ENCODE data around the gene MEGF10.
"Not testable (repeated sequence)": the region's sequence is repeated elsewhere in the genome, so short reads cannot be mapped to it uniquely, and the experiment has no call there.

Gene MEGF10

DNA sequence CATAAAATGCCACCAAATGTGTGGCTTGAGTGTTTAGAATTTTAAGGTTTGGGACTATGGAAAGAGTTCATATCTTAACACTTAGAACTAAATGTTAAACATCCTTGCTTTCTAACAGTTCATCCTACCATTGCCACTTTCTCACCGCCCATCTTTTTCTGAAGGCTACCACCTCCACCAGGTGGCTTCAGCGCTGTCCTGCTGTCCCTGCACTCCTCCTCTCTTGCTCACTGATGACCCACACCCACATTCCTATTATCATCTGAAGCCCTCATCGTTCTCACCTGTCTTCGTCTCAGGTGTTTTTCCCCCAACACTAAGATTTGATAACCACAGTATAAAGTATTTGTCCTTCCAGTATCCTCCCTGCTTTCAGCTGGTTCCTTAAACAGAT, 7.4 kb downstream of the MEGF10 start:
- H3K27ac ChIP-seq (ENCODE audit: low read length), result no peak overlapping the region
- H3K4me3 ChIP-seq (ENCODE audit: low read length in 2 of 2), result no peak overlapping the region
- no peaks in the 10 kb centered on the region for H3K27me3 ChIP-seq (ENCODE audit: control insufficient read depth in 1 of 2, insufficient read depth in 2 of 2, low read length in 2 of 2)
- H3K9me3 ChIP-seq (ENCODE audit: control insufficient read depth in 2 of 2, low read length in 2 of 2), result no peaks in the 10 kb centered on the region
- H3K9ac ChIP-seq (ENCODE audit: low read length in 2 of 2), result no peak overlapping the region
- no peaks in the 10 kb centered on the region for H3K4me1 ChIP-seq (ENCODE audit: control insufficient read depth, insufficient read depth, low read length)
- no peaks in the 10 kb centered on the region for H3K36me3 ChIP-seq (ENCODE audit: control insufficient read depth in 2 of 2, insufficient read depth in 2 of 2, low read length in 2 of 2)

DNA sequence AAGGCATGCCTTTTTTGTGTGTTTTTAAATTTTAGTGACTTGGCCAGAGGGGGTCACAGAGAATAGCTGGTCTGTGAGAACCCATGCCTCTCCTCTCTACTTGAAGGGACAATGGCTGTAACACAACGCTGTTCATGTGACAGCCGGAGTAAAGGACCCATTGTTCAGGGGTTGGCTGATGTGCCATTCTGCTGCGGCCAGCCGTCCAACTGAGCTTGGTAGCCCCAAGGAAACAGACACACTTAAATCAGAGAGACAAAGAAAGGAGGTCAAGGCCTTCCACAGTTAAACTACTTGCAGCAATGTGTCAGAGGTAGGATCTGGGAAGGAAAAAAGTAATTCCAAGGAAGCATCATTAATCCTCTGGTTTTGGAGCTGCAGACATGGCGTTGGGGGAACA, 8.1 kb downstream of the MEGF10 start:
- Histone ChIP-seq H3K4me3 (ENCODE audit: low read length in 2 of 2) (no peak overlapping the region), H3K36me3 (ENCODE audit: control insufficient read depth in 2 of 2, insufficient read depth in 2 of 2, low read length in 2 of 2) (no peaks in the 10 kb centered on the region), H3K9me3 (ENCODE audit: control insufficient read depth in 2 of 2, low read length in 2 of 2) (no peaks in the 10 kb centered on the region), H3K27me3 (ENCODE audit: control insufficient read depth in 1 of 2, insufficient read depth in 2 of 2, low read length in 2 of 2) (no peaks in the 10 kb centered on the region), H3K27ac (ENCODE audit: low read length) (no peak overlapping the region), H3K4me1 (ENCODE audit: control insufficient read depth, insufficient read depth, low read length) (no peaks in the 10 kb centered on the region), H3K9ac (ENCODE audit: low read length in 2 of 2) (no peak overlapping the region)

DNA sequence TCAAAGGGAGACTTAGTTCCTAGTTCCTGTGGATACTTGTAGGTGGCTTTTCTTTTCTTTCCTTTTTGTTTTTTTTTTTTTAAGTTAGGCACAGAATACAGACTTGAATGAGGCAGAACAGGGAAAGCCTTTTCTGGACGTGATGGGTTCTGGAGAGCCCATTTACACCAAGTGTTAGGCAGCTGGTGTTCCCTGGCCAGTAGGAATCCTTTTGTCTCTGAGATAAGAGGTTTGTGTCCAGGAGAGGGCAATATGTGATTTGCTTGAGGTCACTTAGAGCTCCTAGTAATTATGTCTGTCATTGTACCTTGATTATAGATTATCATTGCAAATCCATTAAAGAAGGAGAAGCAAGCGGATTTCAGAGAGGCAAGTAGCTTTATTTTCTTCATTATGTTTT, 9.1 kb downstream of the MEGF10 start:
- Histone ChIP-seq H3K4me1 (ENCODE audit: control insufficient read depth, insufficient read depth, low read length) (no peaks in the 10 kb centered on the region), H3K36me3 (ENCODE audit: control insufficient read depth in 2 of 2, insufficient read depth in 2 of 2, low read length in 2 of 2) (no peaks in the 10 kb centered on the region), H3K4me3 (ENCODE audit: low read length in 2 of 2) (no peak overlapping the region), H3K9ac (ENCODE audit: low read length in 2 of 2) (no peak overlapping the region), H3K27me3 (ENCODE audit: control insufficient read depth in 1 of 2, insufficient read depth in 2 of 2, low read length in 2 of 2) (no peaks in the 10 kb centered on the region), H3K9me3 (ENCODE audit: control insufficient read depth in 2 of 2, low read length in 2 of 2) (no peaks in the 10 kb centered on the region), H3K27ac (ENCODE audit: low read length) (no peak overlapping the region)

DNA sequence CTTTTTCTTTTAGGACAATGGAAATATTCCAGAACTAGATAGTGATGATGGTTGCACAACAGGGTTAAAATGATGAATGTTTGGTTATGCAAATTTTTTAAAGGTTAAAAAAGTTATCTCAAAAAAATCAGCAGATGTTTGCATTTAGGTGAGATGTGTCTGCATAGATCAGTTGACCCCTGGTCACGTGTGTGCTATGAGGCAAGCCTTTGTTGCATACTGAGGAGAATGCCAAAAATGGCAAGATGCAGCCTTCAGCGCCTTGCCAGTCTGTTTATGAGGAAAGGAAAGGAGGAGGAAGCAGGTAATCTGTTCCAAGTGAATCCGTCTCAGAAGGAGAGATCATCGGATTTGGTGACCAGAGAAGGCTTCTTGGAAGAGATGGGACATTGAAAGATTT, 11.9 kb downstream of the MEGF10 start:
- Histone ChIP-seq H3K36me3 (ENCODE audit: control insufficient read depth in 2 of 2, insufficient read depth in 2 of 2, low read length in 2 of 2) (no peaks in the 10 kb centered on the region), H3K9me3 (ENCODE audit: control insufficient read depth in 2 of 2, low read length in 2 of 2) (no peaks in the 10 kb centered on the region), H3K4me1 (ENCODE audit: control insufficient read depth, insufficient read depth, low read length) (no peaks in the 10 kb centered on the region), H3K27ac (ENCODE audit: low read length) (no peak overlapping the region), H3K27me3 (ENCODE audit: control insufficient read depth in 1 of 2, insufficient read depth in 2 of 2, low read length in 2 of 2) (no peaks in the 10 kb centered on the region), H3K4me3 (ENCODE audit: low read length in 2 of 2) (no peak overlapping the region), H3K9ac (ENCODE audit: low read length in 2 of 2) (no peak overlapping the region)

DNA sequence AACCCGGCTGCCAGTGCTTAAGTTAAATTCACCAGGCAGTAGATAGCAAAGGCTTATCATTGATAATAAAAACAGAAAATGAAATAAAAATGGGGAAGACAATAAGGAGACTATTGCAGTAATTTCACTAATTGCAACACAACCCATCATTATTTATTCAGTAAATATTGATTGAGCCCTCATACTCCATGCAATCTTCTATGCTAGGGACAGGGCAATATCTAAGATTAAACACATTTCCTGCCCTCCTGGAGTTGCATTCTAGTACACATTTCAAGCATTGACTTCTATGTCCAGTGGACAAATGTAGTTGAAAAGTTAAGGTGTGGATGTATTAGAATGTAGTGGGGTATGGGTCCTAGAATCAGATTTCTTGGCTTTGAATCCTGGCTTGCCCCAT, 12.8 kb downstream of the MEGF10 start:
- no peaks in the 10 kb centered on the region for H3K36me3 ChIP-seq (ENCODE audit: control insufficient read depth in 2 of 2, insufficient read depth in 2 of 2, low read length in 2 of 2)
- no peaks in the 10 kb centered on the region for H3K9me3 ChIP-seq (ENCODE audit: control insufficient read depth in 2 of 2, low read length in 2 of 2)
- no peak overlapping the region for H3K27ac ChIP-seq (ENCODE audit: low read length)
- no peak overlapping the region for H3K4me3 ChIP-seq (ENCODE audit: low read length in 2 of 2)
- no peaks in the 10 kb centered on the region for H3K27me3 ChIP-seq (ENCODE audit: control insufficient read depth in 1 of 2, insufficient read depth in 2 of 2, low read length in 2 of 2)
- H3K9ac ChIP-seq (ENCODE audit: low read length in 2 of 2), result no peak overlapping the region
- H3K4me1 ChIP-seq (ENCODE audit: control insufficient read depth, insufficient read depth, low read length), result no peaks in the 10 kb centered on the region

DNA sequence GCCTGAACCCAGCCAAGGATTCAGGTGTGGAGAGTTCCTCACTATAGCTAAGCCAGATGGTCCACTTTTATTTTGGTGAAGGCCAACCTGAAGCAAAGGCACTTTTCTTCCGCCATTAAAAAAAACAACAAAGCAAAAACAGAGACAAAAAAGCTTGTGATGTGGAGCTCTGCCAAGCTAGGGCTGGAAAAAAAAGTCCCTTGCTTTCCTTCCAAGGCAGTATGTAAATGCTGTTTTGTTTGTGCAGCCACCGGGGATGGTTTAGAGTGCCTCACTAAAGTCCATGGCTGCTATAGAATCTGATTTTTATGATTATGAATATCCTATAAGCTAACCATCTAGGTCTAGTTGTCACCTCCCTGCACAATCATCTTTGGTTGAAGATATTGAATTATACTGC, 14.9 kb downstream of the MEGF10 start:
- Histone ChIP-seq H3K36me3 (ENCODE audit: control insufficient read depth in 2 of 2, insufficient read depth in 2 of 2, low read length in 2 of 2) (no peaks in the 10 kb centered on the region), H3K4me1 (ENCODE audit: control insufficient read depth, insufficient read depth, low read length) (no peaks in the 10 kb centered on the region), H3K4me3 (ENCODE audit: low read length in 2 of 2) (no peak overlapping the region), H3K9me3 (ENCODE audit: control insufficient read depth in 2 of 2, low read length in 2 of 2) (no peaks in the 10 kb centered on the region), H3K27me3 (ENCODE audit: control insufficient read depth in 1 of 2, insufficient read depth in 2 of 2, low read length in 2 of 2) (no peaks in the 10 kb centered on the region), H3K27ac (ENCODE audit: low read length) (no peak overlapping the region), H3K9ac (ENCODE audit: low read length in 2 of 2) (no peak overlapping the region)

DNA sequence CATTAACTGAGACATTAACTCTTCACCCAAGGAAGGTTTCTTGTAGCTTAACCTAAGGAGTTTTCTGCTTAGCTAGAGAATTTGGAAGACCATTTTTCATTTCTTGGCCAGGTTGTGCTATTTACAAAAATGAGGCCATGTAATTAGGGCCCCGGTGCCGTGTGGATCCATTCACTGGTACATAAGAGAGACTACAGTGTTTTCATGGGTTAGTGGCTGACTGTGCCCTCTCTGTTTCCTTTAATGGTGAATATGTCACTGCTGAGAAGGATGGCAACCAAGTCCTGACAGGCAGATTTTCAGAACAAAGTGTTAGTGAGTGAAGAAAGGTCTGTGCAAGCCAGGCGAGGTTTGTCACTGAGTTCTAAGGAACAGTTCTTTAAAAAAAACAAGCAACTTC, 15.4 kb downstream of the MEGF10 start:
- Histone ChIP-seq H3K4me3 (ENCODE audit: low read length in 2 of 2) (no peak overlapping the region), H3K27me3 (ENCODE audit: control insufficient read depth in 1 of 2, insufficient read depth in 2 of 2, low read length in 2 of 2) (no peaks in the 10 kb centered on the region), H3K9ac (ENCODE audit: low read length in 2 of 2) (no peak overlapping the region), H3K27ac (ENCODE audit: low read length) (no peak overlapping the region), H3K4me1 (ENCODE audit: control insufficient read depth, insufficient read depth, low read length) (no peaks in the 10 kb centered on the region), H3K9me3 (ENCODE audit: control insufficient read depth in 2 of 2, low read length in 2 of 2) (no peaks in the 10 kb centered on the region), H3K36me3 (ENCODE audit: control insufficient read depth in 2 of 2, insufficient read depth in 2 of 2, low read length in 2 of 2) (no peaks in the 10 kb centered on the region)

DNA sequence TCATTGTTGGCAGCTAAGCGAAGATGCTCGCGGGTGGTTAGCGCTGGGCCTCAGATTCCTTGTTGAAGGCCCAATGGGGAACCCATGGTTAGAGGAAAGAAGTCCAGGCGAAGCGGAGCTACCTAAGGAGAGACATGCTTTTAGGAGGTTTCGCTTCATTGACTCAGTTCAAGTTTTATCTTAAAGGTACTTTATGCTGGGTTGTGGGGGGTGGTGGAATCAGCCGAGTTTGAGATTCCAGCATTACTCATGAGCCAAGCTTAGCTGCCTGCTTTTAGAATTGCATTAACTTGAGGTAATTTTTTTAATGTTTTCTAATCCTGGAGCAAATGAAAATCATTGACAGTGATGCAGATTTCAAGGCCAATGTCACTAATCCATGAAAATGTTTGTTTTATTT, 16.1 kb downstream of the MEGF10 start:
- H3K9me3 ChIP-seq (ENCODE audit: control insufficient read depth in 2 of 2, low read length in 2 of 2), result no peaks in the 10 kb centered on the region
- H3K4me3 ChIP-seq (ENCODE audit: low read length in 2 of 2), result no peak overlapping the region
- H3K9ac ChIP-seq (ENCODE audit: low read length in 2 of 2), result no peak overlapping the region
- no peaks in the 10 kb centered on the region for H3K36me3 ChIP-seq (ENCODE audit: control insufficient read depth in 2 of 2, insufficient read depth in 2 of 2, low read length in 2 of 2)
- no peaks in the 10 kb centered on the region for H3K27me3 ChIP-seq (ENCODE audit: control insufficient read depth in 1 of 2, insufficient read depth in 2 of 2, low read length in 2 of 2)
- H3K4me1 ChIP-seq (ENCODE audit: control insufficient read depth, insufficient read depth, low read length), result no peaks in the 10 kb centered on the region
- H3K27ac ChIP-seq (ENCODE audit: low read length), result no peak overlapping the region

DNA sequence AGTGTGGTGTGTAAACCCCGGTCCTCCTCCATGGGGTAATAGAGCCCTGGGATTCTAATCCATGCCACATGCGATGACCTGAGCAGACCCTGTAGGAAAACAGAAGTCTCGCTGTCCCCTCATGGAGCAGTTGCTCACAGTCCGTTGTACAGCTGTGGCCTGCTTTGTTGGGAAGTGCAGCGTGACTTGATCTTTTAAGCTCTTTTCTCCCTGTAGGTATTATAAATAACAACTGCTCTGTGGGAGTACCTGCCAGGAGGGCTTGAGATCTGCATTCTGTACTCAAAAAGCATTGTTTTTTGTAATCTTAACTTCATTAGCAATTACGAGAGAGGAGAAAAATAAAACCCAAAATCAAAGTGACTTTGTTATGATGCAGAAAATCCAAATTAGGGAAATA, 17.3 kb downstream of the MEGF10 start:
- Histone ChIP-seq H3K27me3 (ENCODE audit: control insufficient read depth in 1 of 2, insufficient read depth in 2 of 2, low read length in 2 of 2) (no peaks in the 10 kb centered on the region), H3K27ac (ENCODE audit: low read length) (no peak overlapping the region), H3K9me3 (ENCODE audit: control insufficient read depth in 2 of 2, low read length in 2 of 2) (no peaks in the 10 kb centered on the region), H3K36me3 (ENCODE audit: control insufficient read depth in 2 of 2, insufficient read depth in 2 of 2, low read length in 2 of 2) (no peaks in the 10 kb centered on the region), H3K4me3 (ENCODE audit: low read length in 2 of 2) (no peak overlapping the region), H3K9ac (ENCODE audit: low read length in 2 of 2) (no peak overlapping the region), H3K4me1 (ENCODE audit: control insufficient read depth, insufficient read depth, low read length) (no peaks in the 10 kb centered on the region)

DNA sequence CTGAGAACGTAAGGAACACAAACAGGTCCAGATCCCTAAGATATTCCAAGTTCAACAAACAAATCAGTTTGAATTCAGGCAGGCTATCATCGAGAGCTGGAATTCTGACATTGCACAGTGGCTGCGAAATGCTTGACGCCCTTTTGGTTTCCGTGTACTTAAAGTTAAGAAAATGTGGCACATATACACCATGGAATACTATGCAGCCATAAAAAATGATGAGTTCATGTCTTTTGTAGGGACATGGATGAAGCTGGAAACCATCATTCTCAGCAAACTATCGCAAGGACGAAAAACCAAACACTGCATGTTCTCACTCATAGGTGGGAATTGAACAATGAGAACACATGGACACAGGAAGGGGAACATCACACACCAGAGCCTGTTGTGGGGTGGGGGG, 17.7 kb downstream of the MEGF10 start:
- not testable (repeated sequence) for H3K4me1 ChIP-seq (ENCODE audit: control insufficient read depth, insufficient read depth, low read length); H3K27ac ChIP-seq (ENCODE audit: low read length); H3K9ac ChIP-seq (ENCODE audit: low read length in 2 of 2)

DNA sequence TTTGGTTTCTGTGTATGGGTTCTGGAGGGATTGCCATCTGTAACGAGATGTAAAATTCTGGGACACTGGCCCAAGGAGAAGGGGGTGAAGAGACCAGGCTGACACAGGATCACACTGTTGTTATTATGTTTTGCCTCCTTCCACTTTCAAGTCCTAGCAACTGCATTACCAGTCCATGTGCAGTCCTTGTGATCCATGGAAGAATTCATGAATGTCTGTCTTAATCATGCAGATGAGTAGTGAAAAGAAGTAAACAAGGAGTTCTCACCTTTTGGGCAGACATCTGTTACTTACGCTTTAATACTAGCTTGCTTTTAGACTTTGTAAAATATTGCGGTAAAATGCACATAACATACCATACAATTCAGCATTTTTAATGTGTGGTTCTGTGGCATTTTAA, 18.3 kb downstream of the MEGF10 start:
- Histone ChIP-seq H3K4me1 (ENCODE audit: control insufficient read depth, insufficient read depth, low read length) (no peaks in the 10 kb centered on the region), H3K36me3 (ENCODE audit: control insufficient read depth in 2 of 2, insufficient read depth in 2 of 2, low read length in 2 of 2) (no peaks in the 10 kb centered on the region), H3K9me3 (ENCODE audit: control insufficient read depth in 2 of 2, low read length in 2 of 2) (no peaks in the 10 kb centered on the region), H3K27me3 (ENCODE audit: control insufficient read depth in 1 of 2, insufficient read depth in 2 of 2, low read length in 2 of 2) (no peaks in the 10 kb centered on the region), H3K9ac (ENCODE audit: low read length in 2 of 2) (no peak overlapping the region), H3K4me3 (ENCODE audit: low read length in 2 of 2) (no peak overlapping the region), H3K27ac (ENCODE audit: low read length) (no peak overlapping the region)

More for the DNA sequence above, 17.7 kb downstream of the MEGF10 start:
- not testable (repeated sequence) for H3K9me3 ChIP-seq (ENCODE audit: control insufficient read depth in 2 of 2, low read length in 2 of 2); H3K36me3 ChIP-seq (ENCODE audit: control insufficient read depth in 2 of 2, insufficient read depth in 2 of 2, low read length in 2 of 2); H3K27me3 ChIP-seq (ENCODE audit: control insufficient read depth in 1 of 2, insufficient read depth in 2 of 2, low read length in 2 of 2); H3K4me3 ChIP-seq (ENCODE audit: low read length in 2 of 2)

DNA sequence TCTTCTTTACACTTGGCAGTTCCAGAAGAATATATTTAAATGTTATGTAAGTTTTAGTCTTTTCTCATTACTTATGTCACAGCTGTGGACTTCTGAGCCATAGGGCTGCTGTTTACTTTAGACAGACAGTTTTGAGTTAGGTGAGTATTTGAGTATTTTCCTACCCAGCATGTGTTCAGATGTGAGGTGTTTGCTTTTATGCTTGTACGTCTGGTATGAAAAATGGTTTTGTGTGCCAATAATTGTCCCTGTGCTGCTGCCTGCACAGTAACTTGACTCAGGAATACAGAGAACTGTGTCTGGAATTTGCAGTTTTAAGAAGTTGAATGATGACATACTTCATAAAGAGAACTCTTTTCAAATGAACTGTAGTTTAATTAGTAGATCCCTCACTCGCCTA, 20.8 kb downstream of the MEGF10 start:
- H3K9me3 ChIP-seq (ENCODE audit: control insufficient read depth in 2 of 2, low read length in 2 of 2), result no peaks in the 10 kb centered on the region
- no peak overlapping the region for H3K27ac ChIP-seq (ENCODE audit: low read length)
- H3K27me3 ChIP-seq (ENCODE audit: control insufficient read depth in 1 of 2, insufficient read depth in 2 of 2, low read length in 2 of 2), result no peaks in the 10 kb centered on the region
- no peak overlapping the region for H3K4me3 ChIP-seq (ENCODE audit: low read length in 2 of 2)
- no peak overlapping the region for H3K9ac ChIP-seq (ENCODE audit: low read length in 2 of 2)
- no peaks in the 10 kb centered on the region for H3K36me3 ChIP-seq (ENCODE audit: control insufficient read depth in 2 of 2, insufficient read depth in 2 of 2, low read length in 2 of 2)
- no peaks in the 10 kb centered on the region for H3K4me1 ChIP-seq (ENCODE audit: control insufficient read depth, insufficient read depth, low read length)

All from stomach smooth muscle (tissue), 2 donors.